ENCODE data around the gene LRRC8D. TPM values are rescaled to one million over a fixed set of nuclear protein-coding genes. Genes with fewer than 3 reads are reported as not detected.

The LRRC8D gene
- total and polyA plus RNA-seq, 9 of the 15 experiments (the other 6 are each of a cell fraction or from before 2014, with no cell fraction given) = 3.4 to 53.9 (median 15.9) TPM

DNA sequence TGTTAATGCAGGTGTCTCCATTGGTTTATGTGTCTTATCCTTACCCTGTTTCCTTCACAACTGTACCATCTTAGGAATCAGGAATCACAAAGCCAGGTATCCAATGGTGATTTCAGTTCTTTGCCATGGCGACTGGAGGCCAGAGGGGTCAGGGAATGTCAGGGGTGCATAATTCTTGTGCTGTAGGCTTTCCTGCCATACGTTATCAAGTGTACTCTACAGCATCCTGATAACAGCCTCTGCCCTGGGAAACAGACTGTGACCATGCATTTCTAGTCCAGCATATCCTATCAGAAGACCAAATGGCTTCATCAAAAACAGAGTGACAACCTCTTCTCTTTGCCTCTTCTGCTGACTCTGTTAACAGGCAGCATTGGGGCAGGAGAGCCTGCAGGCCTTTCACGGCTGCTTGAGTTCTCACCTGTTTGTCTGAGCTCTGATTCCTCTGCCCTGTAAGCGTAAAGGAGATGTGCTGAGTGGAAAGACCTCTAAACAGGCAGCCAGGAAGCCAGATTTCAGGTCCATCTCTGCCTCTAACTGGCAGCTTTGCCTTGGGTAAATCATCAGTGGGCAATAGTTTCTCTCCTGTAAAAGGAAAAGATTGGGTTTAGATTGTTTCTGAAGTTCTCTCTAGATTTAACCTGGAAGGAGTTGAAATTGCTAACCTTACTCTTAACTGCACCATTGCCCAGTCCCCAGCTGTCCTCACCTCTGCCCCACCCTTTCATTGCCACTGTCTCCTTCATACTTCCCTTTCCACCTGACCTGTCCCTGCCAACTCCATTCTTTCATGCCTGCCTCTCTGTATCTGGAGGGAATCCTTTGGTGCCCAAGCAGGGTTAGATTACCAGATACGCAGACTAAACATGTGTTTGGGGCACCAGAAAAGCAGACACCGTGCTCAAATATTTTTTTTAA lies 80.2 kb downstream of the LRRC8D start (continued):
- TF ChIP-seq ZNF696 (CRISPR knock-in tag; conservative IDR thresholded peaks at IDR 0.05) (no peak), PML (IDR thresholded peaks at IDR 0.05; ENCODE audit: low read length) (no peak), NFRKB (IDR thresholded peaks at IDR 0.05; ENCODE audit: low read depth) (no peak), ZC3H4 (CRISPR knock-in tag; IDR thresholded peaks at IDR 0.05; ENCODE audit: borderline replicate concordance) (no peak), KLF6 (CRISPR knock-in tag; IDR thresholded peaks at IDR 0.05; ENCODE audit: borderline replicate concordance) (no peak), POLR3G (IDR thresholded peaks at IDR 0.05; ENCODE audit: extremely low read depth, insufficient read length, insufficient replicate concordance) (no peak), PYGO2 (tag; IDR thresholded peaks at IDR 0.05) (no peak), YY1 (IDR thresholded peaks at IDR 0.05; ENCODE audit: borderline replicate concordance in 1 of 3, control insufficient read depth in 1 of 3, extremely low read depth in 1 of 3, insufficient read depth in 3 of 3, insufficient read length in 1 of 3, insufficient replicate concordance in 2 of 3, low read depth in 1 of 3, low read length in 2 of 3) (no peak), NCOA1 (IDR thresholded peaks at IDR 0.05; ENCODE audit: low read depth) (no peak), NFATC3 (IDR thresholded peaks at IDR 0.05) (no peak), ZNF212 (CRISPR knock-in tag; IDR thresholded peaks at IDR 0.05) (no peak), EP400 (IDR thresholded peaks at IDR 0.05) (no peak)
- TF ChIP-seq, protein P1, sequence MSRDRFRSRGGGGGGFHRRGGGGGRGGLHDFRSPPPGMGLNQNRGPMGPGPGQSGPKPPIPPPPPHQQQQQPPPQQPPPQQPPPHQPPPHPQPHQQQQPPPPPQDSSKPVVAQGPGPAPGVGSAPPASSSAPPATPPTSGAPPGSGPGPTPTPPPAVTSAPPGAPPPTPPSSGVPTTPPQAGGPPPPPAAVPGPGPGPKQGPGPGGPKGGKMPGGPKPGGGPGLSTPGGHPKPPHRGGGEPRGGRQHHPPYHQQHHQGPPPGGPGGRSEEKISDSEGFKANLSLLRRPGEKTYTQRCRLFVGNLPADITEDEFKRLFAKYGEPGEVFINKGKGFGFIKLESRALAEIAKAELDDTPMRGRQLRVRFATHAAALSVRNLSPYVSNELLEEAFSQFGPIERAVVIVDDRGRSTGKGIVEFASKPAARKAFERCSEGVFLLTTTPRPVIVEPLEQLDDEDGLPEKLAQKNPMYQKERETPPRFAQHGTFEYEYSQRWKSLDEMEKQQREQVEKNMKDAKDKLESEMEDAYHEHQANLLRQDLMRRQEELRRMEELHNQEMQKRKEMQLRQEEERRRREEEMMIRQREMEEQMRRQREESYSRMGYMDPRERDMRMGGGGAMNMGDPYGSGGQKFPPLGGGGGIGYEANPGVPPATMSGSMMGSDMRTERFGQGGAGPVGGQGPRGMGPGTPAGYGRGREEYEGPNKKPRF (IDR thresholded peaks at IDR 0.05; ENCODE audit: low read depth, low read length) = no peak
- TF ChIP-seq, protein P2, sequence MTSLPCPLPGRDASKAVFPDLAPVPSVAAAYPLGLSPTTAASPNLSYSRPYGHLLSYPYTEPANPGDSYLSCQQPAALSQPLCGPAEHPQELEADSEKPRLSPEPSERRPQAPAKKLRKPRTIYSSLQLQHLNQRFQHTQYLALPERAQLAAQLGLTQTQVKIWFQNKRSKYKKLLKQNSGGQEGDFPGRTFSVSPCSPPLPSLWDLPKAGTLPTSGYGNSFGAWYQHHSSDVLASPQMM (CRISPR knock-in tag; IDR thresholded peaks at IDR 0.05) = no peak
- TF ChIP-seq, protein P3, sequence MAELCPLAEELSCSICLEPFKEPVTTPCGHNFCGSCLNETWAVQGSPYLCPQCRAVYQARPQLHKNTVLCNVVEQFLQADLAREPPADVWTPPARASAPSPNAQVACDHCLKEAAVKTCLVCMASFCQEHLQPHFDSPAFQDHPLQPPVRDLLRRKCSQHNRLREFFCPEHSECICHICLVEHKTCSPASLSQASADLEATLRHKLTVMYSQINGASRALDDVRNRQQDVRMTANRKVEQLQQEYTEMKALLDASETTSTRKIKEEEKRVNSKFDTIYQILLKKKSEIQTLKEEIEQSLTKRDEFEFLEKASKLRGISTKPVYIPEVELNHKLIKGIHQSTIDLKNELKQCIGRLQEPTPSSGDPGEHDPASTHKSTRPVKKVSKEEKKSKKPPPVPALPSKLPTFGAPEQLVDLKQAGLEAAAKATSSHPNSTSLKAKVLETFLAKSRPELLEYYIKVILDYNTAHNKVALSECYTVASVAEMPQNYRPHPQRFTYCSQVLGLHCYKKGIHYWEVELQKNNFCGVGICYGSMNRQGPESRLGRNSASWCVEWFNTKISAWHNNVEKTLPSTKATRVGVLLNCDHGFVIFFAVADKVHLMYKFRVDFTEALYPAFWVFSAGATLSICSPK (IDR thresholded peaks at IDR 0.05; ENCODE audit: borderline replicate concordance) = no peak
- TF ChIP-seq, protein P4, sequence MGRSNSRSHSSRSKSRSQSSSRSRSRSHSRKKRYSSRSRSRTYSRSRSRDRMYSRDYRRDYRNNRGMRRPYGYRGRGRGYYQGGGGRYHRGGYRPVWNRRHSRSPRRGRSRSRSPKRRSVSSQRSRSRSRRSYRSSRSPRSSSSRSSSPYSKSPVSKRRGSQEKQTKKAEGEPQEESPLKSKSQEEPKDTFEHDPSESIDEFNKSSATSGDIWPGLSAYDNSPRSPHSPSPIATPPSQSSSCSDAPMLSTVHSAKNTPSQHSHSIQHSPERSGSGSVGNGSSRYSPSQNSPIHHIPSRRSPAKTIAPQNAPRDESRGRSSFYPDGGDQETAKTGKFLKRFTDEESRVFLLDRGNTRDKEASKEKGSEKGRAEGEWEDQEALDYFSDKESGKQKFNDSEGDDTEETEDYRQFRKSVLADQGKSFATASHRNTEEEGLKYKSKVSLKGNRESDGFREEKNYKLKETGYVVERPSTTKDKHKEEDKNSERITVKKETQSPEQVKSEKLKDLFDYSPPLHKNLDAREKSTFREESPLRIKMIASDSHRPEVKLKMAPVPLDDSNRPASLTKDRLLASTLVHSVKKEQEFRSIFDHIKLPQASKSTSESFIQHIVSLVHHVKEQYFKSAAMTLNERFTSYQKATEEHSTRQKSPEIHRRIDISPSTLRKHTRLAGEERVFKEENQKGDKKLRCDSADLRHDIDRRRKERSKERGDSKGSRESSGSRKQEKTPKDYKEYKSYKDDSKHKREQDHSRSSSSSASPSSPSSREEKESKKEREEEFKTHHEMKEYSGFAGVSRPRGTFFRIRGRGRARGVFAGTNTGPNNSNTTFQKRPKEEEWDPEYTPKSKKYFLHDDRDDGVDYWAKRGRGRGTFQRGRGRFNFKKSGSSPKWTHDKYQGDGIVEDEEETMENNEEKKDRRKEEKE (IDR thresholded peaks at IDR 0.05; ENCODE audit: borderline replicate concordance in 1 of 2, control insufficient read depth in 1 of 2, low read depth in 2 of 2, low read length in 1 of 2) = no peak
- TF ChIP-seq, protein P5, sequence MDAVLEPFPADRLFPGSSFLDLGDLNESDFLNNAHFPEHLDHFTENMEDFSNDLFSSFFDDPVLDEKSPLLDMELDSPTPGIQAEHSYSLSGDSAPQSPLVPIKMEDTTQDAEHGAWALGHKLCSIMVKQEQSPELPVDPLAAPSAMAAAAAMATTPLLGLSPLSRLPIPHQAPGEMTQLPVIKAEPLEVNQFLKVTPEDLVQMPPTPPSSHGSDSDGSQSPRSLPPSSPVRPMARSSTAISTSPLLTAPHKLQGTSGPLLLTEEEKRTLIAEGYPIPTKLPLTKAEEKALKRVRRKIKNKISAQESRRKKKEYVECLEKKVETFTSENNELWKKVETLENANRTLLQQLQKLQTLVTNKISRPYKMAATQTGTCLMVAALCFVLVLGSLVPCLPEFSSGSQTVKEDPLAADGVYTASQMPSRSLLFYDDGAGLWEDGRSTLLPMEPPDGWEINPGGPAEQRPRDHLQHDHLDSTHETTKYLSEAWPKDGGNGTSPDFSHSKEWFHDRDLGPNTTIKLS (IDR thresholded peaks at IDR 0.05; ENCODE audit: borderline replicate concordance, low read depth) = no peak
